ENCODE results near the gene SAYSD1. TPM values are rescaled to one million over a fixed set of nuclear protein-coding genes. Genes with fewer than 3 reads are reported as not detected.

Gene SAYSD1
- total RNA-seq, 2 experiments from 2014 or later: 16.0 to 16.8 TPM

DNA sequence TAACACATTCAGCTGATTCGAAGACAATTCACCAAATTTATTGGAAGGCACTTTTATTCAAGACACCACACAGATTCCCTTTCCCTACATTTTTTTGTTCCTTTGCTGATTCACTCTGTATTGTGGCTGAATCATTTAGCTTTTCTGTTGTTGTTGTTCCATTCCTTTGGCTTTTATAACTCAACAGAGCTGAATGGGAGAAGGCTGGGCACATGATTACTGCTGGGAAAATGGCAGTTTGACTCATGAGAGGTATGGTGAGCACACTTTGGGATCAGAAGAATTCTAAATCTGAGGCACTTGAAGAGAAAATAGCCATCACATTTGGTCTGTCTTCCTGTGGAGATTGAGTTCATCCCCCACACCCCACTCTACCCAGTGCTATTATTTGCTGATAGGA lies 15.7 kb upstream of the SAYSD1 start:
- no peaks in the 10 kb centered on the region for H3K36me3 Mint-ChIP-seq (ENCODE audit: low read depth)
- ATAC-seq: no peak
- no peaks in the 10 kb centered on the region for H3K4me1 Mint-ChIP-seq (ENCODE audit: low read depth)
- DNase-seq: no peak
- CTCF ChIA-PET: no interaction called here
- intact Hi-C loops (cut with micrococcal nuclease): no loop called here
- H3K27ac Mint-ChIP-seq: no peak overlapping the region
- TF ChIP-seq, protein P1, sequence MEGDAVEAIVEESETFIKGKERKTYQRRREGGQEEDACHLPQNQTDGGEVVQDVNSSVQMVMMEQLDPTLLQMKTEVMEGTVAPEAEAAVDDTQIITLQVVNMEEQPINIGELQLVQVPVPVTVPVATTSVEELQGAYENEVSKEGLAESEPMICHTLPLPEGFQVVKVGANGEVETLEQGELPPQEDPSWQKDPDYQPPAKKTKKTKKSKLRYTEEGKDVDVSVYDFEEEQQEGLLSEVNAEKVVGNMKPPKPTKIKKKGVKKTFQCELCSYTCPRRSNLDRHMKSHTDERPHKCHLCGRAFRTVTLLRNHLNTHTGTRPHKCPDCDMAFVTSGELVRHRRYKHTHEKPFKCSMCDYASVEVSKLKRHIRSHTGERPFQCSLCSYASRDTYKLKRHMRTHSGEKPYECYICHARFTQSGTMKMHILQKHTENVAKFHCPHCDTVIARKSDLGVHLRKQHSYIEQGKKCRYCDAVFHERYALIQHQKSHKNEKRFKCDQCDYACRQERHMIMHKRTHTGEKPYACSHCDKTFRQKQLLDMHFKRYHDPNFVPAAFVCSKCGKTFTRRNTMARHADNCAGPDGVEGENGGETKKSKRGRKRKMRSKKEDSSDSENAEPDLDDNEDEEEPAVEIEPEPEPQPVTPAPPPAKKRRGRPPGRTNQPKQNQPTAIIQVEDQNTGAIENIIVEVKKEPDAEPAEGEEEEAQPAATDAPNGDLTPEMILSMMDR (IDR thresholded peaks at IDR 0.05): no peak
- H3K27me3 Mint-ChIP-seq: peaks cover 5% of the 10 kb centered on the region
- POLR2A ChIA-PET: interaction anchor here (0.9 kb wide), 1 partner anchor 531 kb away, joined by 3 read pairs; no protein-coding TSS in a partner anchor
- H3K9me3 Mint-ChIP-seq: peaks cover 2% of the 10 kb centered on the region
- no peak overlapping the region for H3K4me3 Mint-ChIP-seq

DNA sequence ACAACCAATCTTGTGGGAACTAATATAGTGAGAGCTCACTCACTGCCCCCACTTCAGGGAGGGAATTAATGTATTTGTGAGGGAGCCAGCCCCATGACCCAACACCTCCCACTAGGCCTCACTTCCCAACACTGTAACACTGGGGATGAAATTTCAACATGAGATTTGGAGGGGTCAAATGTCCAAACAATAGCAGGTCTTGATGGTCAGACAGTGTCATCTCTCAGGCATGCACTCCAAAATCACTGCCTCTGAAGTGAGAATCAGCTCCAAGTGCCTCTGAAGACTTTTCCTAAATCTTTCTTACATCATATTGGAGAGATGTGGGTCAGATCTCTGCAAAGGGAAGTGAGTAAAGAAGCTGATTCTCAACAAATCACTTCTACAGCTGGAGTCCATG lies 13.8 kb upstream of the SAYSD1 start:
- CTCF ChIA-PET: interaction anchor here (1.2 to 1.4 kb wide), 2 partner anchors 40 to 131 kb away, joined by 3 read pairs; no protein-coding TSS in a partner anchor
- H3K27ac Mint-ChIP-seq: no peak overlapping the region
- ATAC-seq: no peak
- H3K36me3 Mint-ChIP-seq (ENCODE audit: low read depth): no peaks in the 10 kb centered on the region
- TF ChIP-seq, protein P1 (IDR thresholded peaks at IDR 0.05): no peak
- DNase-seq: no peak
- POLR2A ChIA-PET: no interaction called here
- H3K4me1 Mint-ChIP-seq (ENCODE audit: low read depth): no peaks in the 10 kb centered on the region
- intact Hi-C loops (cut with micrococcal nuclease): no loop called here
- H3K27me3 Mint-ChIP-seq: peaks cover 7% of the 10 kb centered on the region
- H3K9me3 Mint-ChIP-seq: peaks cover 2% of the 10 kb centered on the region
- H3K4me3 Mint-ChIP-seq: no peak overlapping the region

DNA sequence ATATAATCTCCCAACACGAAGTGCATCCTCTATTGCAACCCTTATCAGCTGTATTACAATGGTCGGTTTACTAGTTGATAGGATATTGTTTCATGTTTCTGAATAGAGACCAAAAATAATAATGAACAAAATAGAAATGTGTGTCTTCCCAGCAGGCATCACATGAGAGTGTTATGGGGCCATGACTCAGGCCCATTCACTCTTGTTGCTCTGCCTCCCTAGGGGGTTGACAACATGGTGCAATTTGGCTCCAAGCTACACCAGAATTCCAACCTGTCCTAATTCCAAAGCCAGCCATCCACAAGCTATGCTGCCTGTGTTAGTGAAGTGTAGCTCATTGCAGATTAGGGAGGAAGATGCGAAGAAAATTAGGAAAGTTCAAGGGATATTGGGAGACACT lies 13.1 kb upstream of the SAYSD1 start:
- POLR2A ChIA-PET: no interaction called here
- ATAC-seq (no peak), DNase-seq (no peak)
- no peaks in the 10 kb centered on the region for H3K4me1 Mint-ChIP-seq (ENCODE audit: low read depth)
- H3K36me3 Mint-ChIP-seq (ENCODE audit: low read depth): no peaks in the 10 kb centered on the region
- no peak overlapping the region for H3K27ac Mint-ChIP-seq
- peaks cover 7% of the 10 kb centered on the region for H3K27me3 Mint-ChIP-seq
- TF ChIP-seq, protein P1 (IDR thresholded peaks at IDR 0.05): no peak
- H3K4me3 Mint-ChIP-seq: no peak overlapping the region
- H3K9me3 Mint-ChIP-seq: peaks cover 2% of the 10 kb centered on the region
- CTCF ChIA-PET: interaction anchor here (1.0 kb wide), 1 partner anchor 35 kb away, joined by 3 read pairs; no protein-coding TSS in a partner anchor
- intact Hi-C loops (cut with micrococcal nuclease): no loop called here

- CTCF ChIA-PET: interaction anchor here (1.0 to 1.5 kb wide), 4 partner anchors 8 to 178 kb away, joined by 3 to 5 read pairs (median 3); no protein-coding TSS in a partner anchor
- no peak overlapping the region for H3K27ac Mint-ChIP-seq
- no peaks in the 10 kb centered on the region for H3K4me1 Mint-ChIP-seq (ENCODE audit: low read depth)
- TF ChIP-seq, protein P1 (IDR thresholded peaks at IDR 0.05): no peak
- ATAC-seq (no peak), DNase-seq (no peak)
- intact Hi-C loops (cut with micrococcal nuclease): no loop called here
- no peak overlapping the region for H3K4me3 Mint-ChIP-seq
- POLR2A ChIA-PET: interaction anchor here (2.1 kb wide), 1 partner anchor 28 kb away, joined by 5 read pairs; no protein-coding TSS in a partner anchor
- no peaks in the 10 kb centered on the region for H3K36me3 Mint-ChIP-seq (ENCODE audit: low read depth)
- no peaks in the 10 kb centered on the region for H3K9me3 Mint-ChIP-seq
- peaks cover 1% of the 10 kb centered on the region for H3K27me3 Mint-ChIP-seq
Observed at GRCh38 chr6:39124114-39124513, 9.1 kb upstream of the SAYSD1 start.

DNA sequence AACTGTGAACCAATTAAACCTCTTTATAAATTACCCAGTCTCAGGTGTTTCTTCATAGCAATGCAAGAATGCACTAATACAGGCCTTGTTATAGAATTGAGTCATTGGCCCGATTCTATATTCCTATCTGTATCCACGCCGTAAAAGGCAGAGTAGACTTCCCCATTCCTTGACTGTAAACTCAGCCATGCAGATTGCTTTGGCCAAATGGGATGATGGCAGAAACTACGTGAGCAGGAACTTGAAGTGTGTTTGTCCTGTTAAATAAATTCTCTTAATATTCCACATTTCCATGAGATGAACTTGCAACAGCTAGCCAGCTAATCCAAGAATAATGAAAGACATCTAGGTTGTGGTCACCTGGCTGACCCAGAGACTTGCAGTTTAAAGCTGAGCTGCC lies 3.9 kb upstream of the SAYSD1 start:
- Mint-ChIP-seq H3K9me3 (peaks cover 2% of the 10 kb centered on the region), H3K4me1 (ENCODE audit: low read depth) (peaks cover 24% of the 10 kb centered on the region), H3K27ac (no peak overlapping the region), H3K27me3 (no peaks in the 10 kb centered on the region), H3K4me3 (no peak overlapping the region), H3K36me3 (ENCODE audit: low read depth) (no peaks in the 10 kb centered on the region)
- ChIA-PET CTCF (interaction anchor here (1.2 to 1.5 kb wide), 2 partner anchors 31 to 184 kb away, joined by 3 to 4 read pairs; no protein-coding TSS in a partner anchor), POLR2A (no interaction called here)
- ATAC-seq (no peak), DNase-seq (no peak)
- TF ChIP-seq, protein P1 (IDR thresholded peaks at IDR 0.05): no peak
- intact Hi-C loops (cut with micrococcal nuclease): no loop called here

Measured in activated CD8-positive, alpha-beta T cell treated with anti-CD3 and anti-CD28 coated beads for 36 hours (primary cell).